PC-9 (cell line): ENCODE data around the gene TMEM163.

Experiments
- CTCF ChIP-seq: fragments of 200-600 bp; sonication (generic); conservative IDR thresholded peaks from 2 replicates; pipeline ENCODE4 v1.6.1; 2017; ENCODE audit warnings: mixed run types, antibody characterized with exemption, mild to moderate bottlenecking, moderate library complexity
- EZH2 ChIP-seq: fragments of 200-600 bp; sonication (generic); IDR thresholded peaks from 2 replicates; pipeline ENCODE4 v1.8.0; 2017; ENCODE audit warnings: antibody characterized with exemption, low read depth

- no peak for TF ChIP-seq CTCF
- TF ChIP-seq EZH2 = no peak
Observed at GRCh38 chr2:134498654-134499053, 220.1 kb downstream of the TMEM163 start.
